ENCODE data around the gene TCEA3.
A peak's percentile ranks its signal among the peaks of the same experiment; 100 is the strongest.

DNA sequence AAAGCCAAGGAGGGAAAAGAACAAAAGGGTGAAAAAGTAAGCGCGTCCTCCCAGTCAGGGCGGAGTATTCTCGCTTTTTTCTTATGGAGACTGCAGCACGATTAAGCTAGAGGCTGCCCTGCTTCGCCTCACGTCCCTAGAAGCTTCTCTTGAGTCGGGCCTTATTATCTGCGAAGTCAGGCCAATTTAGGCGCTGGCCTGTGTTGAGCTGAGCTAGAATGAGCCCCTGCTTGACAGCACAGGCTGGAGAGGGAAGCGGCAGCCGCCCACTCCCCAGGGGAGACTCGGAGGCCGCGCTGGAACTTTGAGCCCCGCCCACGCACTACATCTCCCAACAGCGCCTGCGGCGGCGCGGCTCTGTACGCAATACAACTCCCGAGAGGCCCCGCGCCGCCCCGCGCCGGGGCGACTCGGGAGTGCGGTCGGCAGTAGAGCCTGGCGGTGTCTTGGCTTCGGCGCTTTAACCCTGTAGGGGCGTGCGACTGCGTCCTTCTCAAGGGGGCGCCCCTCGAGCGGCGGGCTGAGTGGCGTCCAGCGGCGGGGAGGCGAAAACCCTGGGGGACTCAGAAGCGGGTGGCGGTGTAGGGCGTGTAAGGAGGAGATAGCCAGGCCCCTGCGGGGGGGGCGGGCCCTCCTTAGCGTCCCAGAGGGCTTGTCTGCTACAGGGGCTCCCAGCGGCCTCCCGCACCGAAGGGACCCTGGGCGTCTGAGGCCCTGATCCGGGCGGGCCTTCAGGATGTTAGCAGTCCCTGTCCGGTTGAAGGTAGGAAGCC, 55.8 kb downstream of the TCEA3 start:
- TF ChIP-seq, protein P1, sequence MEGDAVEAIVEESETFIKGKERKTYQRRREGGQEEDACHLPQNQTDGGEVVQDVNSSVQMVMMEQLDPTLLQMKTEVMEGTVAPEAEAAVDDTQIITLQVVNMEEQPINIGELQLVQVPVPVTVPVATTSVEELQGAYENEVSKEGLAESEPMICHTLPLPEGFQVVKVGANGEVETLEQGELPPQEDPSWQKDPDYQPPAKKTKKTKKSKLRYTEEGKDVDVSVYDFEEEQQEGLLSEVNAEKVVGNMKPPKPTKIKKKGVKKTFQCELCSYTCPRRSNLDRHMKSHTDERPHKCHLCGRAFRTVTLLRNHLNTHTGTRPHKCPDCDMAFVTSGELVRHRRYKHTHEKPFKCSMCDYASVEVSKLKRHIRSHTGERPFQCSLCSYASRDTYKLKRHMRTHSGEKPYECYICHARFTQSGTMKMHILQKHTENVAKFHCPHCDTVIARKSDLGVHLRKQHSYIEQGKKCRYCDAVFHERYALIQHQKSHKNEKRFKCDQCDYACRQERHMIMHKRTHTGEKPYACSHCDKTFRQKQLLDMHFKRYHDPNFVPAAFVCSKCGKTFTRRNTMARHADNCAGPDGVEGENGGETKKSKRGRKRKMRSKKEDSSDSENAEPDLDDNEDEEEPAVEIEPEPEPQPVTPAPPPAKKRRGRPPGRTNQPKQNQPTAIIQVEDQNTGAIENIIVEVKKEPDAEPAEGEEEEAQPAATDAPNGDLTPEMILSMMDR (IDR thresholded peaks at IDR 0.05) = peak in 3 of 6 experiments; percentile 4 to 14 (median 8)
- peak; percentile 88 to 92 for TF ChIP-seq POLR2A (IDR thresholded peaks at IDR 0.05)
